Sigmoid colon (tissue), 4 donors: ENCODE data around the gene KHNYN.

ENCODE experiments used
- EP300 ChIP-seq, 4 donors: sonication (generic); formaldehyde crosslinking; IDR thresholded peaks; one replicate each; pipeline ENCODE4 v1.6.1; 2017; ENCODE audit warnings: antibody characterized with exemption in 4 of 4
- POLR2A ChIP-seq, 2 donors: fragments of 450-650 bp; IDR thresholded peaks; one replicate each; pipeline ENCODE4 v1.6.1; 2016; ENCODE audit warnings: antibody characterized with exemption in 2 of 2, mild to moderate bottlenecking in 2 of 2, moderate library complexity in 2 of 2
- TF ChIP-seq, protein P1 (sequence below), 4 experiments: fragments of 450-650 bp in 3 of 4; fragments of 200-600 bp in 1 of 4; IDR thresholded peaks; one replicate each; pipeline ENCODE4 v1.5.1; 2016 to 2019; ENCODE audit warnings: antibody characterized with exemption in 4 of 4, mild to moderate bottlenecking in 3 of 4, moderate library complexity in 2 of 4

DNA sequence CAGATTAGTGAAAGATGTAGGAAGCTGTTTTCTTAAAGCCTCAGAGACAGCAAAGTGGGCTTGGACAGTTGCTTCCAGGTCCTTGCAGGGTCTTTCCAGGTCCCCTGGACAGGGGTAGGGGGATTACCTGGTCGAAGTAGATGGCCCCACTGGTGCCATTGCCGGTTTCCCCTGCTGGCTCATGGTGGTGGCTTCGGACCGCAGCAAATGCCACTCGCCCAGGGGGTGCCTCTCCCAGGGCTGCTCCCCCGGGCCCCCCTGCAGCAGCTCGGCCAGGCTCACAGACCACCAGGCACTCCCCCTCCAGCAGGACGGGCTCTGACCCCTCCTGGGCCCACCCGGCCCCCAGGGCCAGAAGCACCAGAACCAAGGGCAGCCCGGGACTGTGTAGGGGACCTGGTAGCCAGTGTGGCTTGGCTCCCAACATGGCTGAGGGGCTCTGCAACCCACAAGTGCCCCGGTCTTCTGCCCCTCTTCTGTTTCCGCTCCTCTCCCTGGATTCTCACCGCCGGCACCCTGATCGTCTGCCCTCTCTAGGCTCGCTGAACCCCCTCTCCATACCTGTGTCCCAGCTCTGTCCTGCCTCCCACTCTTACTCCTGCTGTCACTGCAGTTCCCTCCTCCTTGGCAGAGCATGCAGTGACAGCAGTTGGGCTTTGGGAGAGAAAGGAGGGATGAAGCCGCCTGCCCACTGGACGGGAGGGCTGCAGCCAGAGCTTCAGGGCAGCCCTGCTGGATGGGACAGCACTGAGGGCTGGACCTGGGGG is 943 bp upstream of the KHNYN start:
- TF ChIP-seq POLR2A (IDR thresholded peaks at IDR 0.05) = no peak
- TF ChIP-seq, protein P1, sequence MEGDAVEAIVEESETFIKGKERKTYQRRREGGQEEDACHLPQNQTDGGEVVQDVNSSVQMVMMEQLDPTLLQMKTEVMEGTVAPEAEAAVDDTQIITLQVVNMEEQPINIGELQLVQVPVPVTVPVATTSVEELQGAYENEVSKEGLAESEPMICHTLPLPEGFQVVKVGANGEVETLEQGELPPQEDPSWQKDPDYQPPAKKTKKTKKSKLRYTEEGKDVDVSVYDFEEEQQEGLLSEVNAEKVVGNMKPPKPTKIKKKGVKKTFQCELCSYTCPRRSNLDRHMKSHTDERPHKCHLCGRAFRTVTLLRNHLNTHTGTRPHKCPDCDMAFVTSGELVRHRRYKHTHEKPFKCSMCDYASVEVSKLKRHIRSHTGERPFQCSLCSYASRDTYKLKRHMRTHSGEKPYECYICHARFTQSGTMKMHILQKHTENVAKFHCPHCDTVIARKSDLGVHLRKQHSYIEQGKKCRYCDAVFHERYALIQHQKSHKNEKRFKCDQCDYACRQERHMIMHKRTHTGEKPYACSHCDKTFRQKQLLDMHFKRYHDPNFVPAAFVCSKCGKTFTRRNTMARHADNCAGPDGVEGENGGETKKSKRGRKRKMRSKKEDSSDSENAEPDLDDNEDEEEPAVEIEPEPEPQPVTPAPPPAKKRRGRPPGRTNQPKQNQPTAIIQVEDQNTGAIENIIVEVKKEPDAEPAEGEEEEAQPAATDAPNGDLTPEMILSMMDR (IDR thresholded peaks at IDR 0.05) = no peak
- no peak for TF ChIP-seq EP300 (IDR thresholded peaks at IDR 0.05)
